ES-I3 (cell line): ENCODE data around the gene ZFPL1.

Experiments used
- H3K36me3 ChIP-seq: 2 replicates; pipeline ENCODE4 v1.6.1; 2013; ENCODE audit warnings: mild to moderate bottlenecking, low read length, control low read depth, moderate library complexity; ENCODE audit not compliant: insufficient read depth
- H3K4me1 ChIP-seq: 2 replicates; pipeline ENCODE4 v1.6.1; 2013; ENCODE audit warnings: mild to moderate bottlenecking, control low read depth, low read length; ENCODE audit not compliant: insufficient read depth
- H3K9ac ChIP-seq: 2 replicates; pipeline ENCODE4 v1.6.1; 2013; ENCODE audit warnings: low read depth, mild to moderate bottlenecking, low read length, moderate library complexity
- H3K9me3 ChIP-seq: 2 replicates; pipeline ENCODE4 v1.6.1; 2013; ENCODE audit warnings: mild to moderate bottlenecking, low read length, moderate library complexity; ENCODE audit not compliant: control insufficient read depth, insufficient read depth

ZFPL1 gene

GRCh38 chr11:65055538-65055937 lies 28.5 kb upstream of the ZFPL1 start:
- H3K4me1 ChIP-seq: no peaks in the 10 kb centered on the region
- H3K9me3 ChIP-seq: no peaks in the 10 kb centered on the region
- H3K36me3 ChIP-seq: no peaks in the 10 kb centered on the region
- no peak overlapping the region for H3K9ac ChIP-seq

DNA sequence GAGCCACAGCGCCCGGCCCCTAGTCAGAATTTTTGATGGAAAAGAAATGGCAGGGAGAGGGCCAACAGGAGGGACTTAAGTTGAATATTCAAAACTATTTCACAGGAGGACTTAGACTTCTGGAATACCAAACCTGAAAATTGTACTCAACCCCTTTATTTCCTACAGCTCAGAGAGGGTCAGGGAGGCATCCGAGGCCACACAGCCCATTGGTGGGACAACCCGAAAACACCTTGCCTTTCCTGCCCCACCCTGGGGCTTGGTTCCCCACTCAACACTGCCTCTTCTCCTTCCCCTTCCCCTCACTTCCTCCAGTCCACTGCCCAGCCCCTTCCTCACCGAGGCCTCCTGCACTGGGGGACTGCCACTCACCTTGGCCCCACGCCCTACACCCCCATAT lies 27.0 kb upstream of the ZFPL1 start:
- H3K9me3 ChIP-seq: no peaks in the 10 kb centered on the region
- no peaks in the 10 kb centered on the region for H3K4me1 ChIP-seq
- H3K36me3 ChIP-seq: no peaks in the 10 kb centered on the region
- H3K9ac ChIP-seq: no peak overlapping the region

DNA sequence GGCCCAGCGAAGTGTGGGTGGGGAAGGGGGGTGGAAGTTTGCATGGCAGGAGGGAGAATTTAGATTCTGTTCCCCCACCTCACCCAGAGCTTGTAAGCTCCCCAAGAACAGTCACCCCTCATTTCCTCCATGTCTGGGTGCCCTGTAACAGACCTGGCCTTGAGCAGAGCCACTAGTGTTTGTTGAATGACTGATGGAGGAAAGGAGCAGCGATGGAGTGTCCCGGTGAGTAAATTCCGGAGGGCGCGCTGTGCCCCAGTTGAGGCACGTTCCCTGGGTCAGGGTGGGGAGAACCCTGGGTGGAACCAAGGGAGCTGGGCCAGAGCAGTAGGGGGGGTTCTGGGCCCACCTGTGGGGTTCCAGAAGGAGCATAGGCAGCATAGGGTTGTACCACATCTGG lies 26.5 kb upstream of the ZFPL1 start:
- Histone ChIP-seq H3K9ac (no peak overlapping the region), H3K4me1 (no peaks in the 10 kb centered on the region), H3K36me3 (no peaks in the 10 kb centered on the region), H3K9me3 (no peaks in the 10 kb centered on the region)

DNA sequence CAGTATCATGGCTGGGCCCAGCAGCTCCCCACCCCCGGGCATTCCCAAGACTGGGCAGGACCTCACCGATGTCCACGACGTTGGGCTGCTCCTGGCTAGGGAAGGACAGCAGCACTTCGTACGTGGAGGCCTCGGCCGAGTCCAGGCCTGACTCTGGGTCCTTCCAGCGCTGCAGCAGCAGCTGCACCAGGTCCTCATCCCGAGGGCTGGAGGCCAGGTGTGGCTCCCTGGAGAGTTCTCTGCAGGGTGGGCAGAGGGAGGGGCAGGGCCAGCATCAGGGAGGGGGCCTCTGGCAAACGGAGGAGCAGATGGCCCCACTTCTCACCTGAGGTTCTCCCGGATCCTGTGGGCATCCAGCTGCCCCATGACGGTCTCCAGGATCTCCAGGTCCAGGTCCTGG lies 26.0 kb upstream of the ZFPL1 start:
- Histone ChIP-seq H3K36me3 (no peaks in the 10 kb centered on the region), H3K9ac (no peak overlapping the region), H3K9me3 (no peaks in the 10 kb centered on the region), H3K4me1 (no peaks in the 10 kb centered on the region)

DNA sequence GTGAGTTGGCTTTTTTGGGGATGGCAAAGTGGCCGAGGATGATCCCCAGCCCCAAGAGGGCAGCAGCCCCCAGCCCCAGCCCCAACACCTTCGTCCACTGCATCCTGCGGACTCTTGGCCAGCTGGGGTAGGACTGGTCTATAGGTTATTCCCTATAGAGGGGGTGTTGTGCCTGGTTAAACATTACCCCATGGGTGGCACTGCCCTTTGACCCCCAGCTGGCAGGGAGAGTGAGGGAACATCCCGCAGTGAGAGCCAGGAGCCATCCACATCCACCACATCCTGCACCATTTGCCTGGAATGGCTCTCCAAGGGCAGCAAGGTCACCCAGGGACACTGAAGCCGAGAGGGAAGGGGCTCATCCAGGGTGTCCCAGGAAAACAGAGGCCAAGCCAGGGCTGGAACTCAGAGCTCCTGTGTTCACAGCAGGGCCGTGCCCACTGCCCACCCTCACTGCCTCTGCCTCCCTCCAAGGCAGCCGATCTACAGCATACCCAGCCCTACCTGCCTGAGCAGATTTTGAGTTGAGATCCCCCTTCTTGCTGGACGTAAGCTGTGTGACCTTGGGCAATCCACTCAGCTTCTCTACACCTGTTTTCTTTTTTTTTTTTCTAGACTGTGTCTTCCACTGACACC lies 25.5 kb upstream of the ZFPL1 start, which contains the start of gene NAALADL1:
Gene NAALADL1 (minus strand): TSS at position 135 of the 636 bp plus-strand sequence. CDS start 32 bp downstream, at position 103.
- H3K9me3 ChIP-seq: no peaks in the 10 kb centered on the region
- no peaks in the 10 kb centered on the region for H3K4me1 ChIP-seq
- H3K9ac ChIP-seq: no peak within 1 kb of the TSS
- H3K36me3 ChIP-seq: no peaks in the 10 kb centered on the region

- Histone ChIP-seq H3K36me3 (no peaks in the 10 kb centered on the region), H3K9ac (no peak overlapping the region), H3K4me1 (no peaks in the 10 kb centered on the region), H3K9me3 (no peaks in the 10 kb centered on the region)
Measured at GRCh38 chr11:65059523-65059922, 24.5 kb upstream of the ZFPL1 start.

GRCh38 chr11:65059959-65060824 lies 23.8 kb upstream of the ZFPL1 start:
- no peaks in the 10 kb centered on the region for H3K9me3 ChIP-seq
- no peak overlapping the region for H3K9ac ChIP-seq
- no peaks in the 10 kb centered on the region for H3K36me3 ChIP-seq
- no peaks in the 10 kb centered on the region for H3K4me1 ChIP-seq

DNA sequence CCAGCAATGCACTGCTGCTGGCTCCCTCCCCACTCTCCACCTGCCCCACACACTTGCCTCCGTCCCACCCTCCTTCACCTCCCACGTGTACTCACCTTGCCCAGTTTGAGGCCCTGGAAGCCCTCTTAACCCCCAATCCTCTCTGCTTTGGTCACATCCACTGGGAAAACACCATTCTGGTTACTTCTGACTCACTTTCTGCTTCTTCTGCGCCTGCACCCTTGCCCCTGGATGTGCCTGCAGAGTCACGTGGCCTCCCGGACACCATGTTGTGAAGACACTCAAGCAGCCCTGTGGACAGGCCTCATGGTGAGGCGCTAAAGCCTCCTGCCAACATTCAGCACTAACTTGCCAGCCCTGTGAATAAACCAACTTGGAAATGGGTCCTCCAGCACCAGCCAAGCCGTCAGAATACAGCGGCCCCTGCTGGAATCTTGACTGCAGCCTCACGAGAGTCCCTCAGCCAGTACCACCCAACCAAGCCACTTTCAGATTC lies 23.1 kb upstream of the ZFPL1 start:
- H3K9me3 ChIP-seq: no peaks in the 10 kb centered on the region
- no peaks in the 10 kb centered on the region for H3K36me3 ChIP-seq
- no peaks in the 10 kb centered on the region for H3K4me1 ChIP-seq
- H3K9ac ChIP-seq: no peak overlapping the region

DNA sequence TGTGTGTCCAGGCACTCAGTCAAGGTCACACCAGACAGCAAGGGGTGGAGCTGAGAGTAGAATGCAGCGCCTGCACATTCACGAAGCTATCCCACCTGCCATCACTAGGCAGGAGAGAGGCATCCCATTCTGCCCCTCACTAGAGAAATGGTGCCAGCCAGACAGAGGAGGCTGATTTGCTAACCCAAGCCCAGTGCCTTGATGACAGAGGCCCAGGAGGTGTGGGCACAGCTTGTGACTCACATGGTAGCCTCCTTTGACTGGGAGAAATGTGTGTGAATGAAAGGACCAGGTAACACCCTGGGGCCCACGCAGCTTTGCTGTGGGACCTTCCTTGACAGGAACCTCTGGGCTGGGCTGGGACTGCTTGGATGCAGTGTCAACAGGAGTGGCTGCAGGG lies 20.5 kb upstream of the ZFPL1 start:
- no peak overlapping the region for H3K9ac ChIP-seq
- H3K9me3 ChIP-seq: no peaks in the 10 kb centered on the region
- peaks cover 5% of the 10 kb centered on the region; the same call in 1 of the 2 replicates for H3K4me1 ChIP-seq
- no peaks in the 10 kb centered on the region for H3K36me3 ChIP-seq

DNA sequence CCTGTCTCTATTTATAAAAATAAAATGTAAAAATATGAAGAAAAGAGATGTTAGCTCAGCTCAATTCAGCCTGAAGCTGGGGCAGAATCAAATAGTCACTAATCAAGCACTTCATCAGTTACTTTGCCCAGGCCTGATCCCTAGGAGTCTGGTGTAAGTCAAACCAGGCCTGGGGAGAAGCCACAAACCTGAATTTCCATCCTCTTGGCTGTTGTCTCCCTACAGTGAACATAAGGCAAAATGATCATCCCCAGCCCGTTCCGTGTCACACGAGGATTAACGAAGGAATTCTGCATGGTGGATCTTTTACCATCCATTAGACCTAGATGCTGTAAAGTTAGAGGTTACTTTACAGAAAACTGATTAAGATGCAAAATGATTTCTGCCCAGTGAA lies 19.2 kb upstream of the ZFPL1 start:
- Histone ChIP-seq H3K9ac (no peak overlapping the region), H3K4me1 (peaks cover 5% of the 10 kb centered on the region; the same call in 1 of the 2 replicates)

DNA sequence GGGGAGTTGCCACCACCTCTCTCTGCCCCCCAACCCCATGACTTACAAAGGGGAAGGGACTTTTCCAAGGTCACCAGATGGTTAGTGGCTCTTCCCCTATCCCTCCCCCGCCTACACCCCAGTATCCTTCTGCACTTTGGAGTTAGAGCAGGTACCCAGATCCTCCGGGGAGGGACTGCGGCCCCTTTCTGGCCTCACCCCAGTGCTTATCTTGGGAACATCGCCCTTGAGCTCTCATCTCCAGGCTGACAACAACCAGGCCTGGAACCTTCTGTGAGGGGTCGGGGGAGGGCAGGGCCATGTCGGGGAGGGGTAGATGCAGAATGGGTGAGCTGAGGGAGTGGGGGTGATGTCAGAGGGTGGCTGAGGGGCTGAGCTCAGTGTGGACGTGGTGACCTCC lies 18.2 kb upstream of the ZFPL1 start:
- H3K36me3 ChIP-seq: no peaks in the 10 kb centered on the region
- no peak overlapping the region for H3K9ac ChIP-seq
- peaks cover 5% of the 10 kb centered on the region; the same call in 1 of the 2 replicates for H3K4me1 ChIP-seq
- H3K9me3 ChIP-seq: no peaks in the 10 kb centered on the region

More for the DNA sequence above, 19.2 kb upstream of the ZFPL1 start:
- H3K36me3 ChIP-seq: no peaks in the 10 kb centered on the region
- H3K9me3 ChIP-seq: no peaks in the 10 kb centered on the region

DNA sequence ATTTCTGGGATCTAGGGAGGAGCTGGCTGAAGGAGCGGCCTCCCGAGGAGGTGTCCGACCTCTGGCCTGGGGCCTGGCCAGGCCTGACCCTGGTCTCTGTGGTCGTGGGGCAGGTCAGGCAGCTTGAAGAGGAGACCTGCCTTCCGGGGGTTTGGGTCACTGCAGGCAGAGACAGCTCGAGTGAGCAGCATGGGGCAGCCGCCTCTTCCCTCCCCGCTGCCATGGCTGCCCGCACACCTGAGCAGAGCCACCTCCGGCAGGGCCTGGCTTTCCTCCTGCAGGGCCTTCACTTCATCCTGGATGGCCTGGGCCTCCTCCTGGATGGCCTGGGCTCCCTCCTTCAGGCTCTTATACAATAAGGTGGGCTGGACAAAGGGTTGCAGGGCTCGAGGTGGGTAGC lies 17.7 kb upstream of the ZFPL1 start:
- Histone ChIP-seq H3K36me3 (no peaks in the 10 kb centered on the region), H3K9me3 (no peaks in the 10 kb centered on the region), H3K4me1 (peaks cover 5% of the 10 kb centered on the region; the same call in 1 of the 2 replicates), H3K9ac (no peak overlapping the region)

GRCh38 chr11:65066805-65067291 lies 17.2 kb upstream of the ZFPL1 start:
- peaks cover 5% of the 10 kb centered on the region; the same call in 1 of the 2 replicates for H3K4me1 ChIP-seq
- H3K9me3 ChIP-seq: no peaks in the 10 kb centered on the region
- no peaks in the 10 kb centered on the region for H3K36me3 ChIP-seq
- H3K9ac ChIP-seq: no peak overlapping the region

DNA sequence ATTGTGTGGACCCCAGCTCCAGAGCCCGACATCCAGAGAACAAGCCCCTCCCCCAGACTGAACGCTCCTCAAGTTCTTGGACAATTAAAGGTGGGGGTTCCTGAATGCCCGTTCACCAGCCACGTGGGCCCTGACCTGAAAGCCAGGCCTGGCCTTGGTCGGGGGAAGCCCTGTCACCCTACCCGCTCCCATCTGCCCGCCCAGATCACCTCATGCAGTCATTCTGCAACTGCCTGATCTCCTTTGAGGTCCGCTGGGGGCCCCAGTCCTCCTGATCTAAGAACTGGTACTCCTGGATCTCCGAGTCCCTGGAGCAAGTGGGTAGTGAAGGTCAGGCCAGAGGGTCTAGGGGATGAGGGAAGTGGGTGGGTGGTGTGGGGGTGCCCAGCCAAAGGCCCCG lies 16.6 kb upstream of the ZFPL1 start:
- H3K36me3 ChIP-seq: no peaks in the 10 kb centered on the region
- no peaks in the 10 kb centered on the region for H3K9me3 ChIP-seq
- no peak overlapping the region for H3K9ac ChIP-seq
- H3K4me1 ChIP-seq: peaks cover 5% of the 10 kb centered on the region; the same call in 1 of the 2 replicates
